Measurements from ENCODE around the gene LYZL6.

DNA sequence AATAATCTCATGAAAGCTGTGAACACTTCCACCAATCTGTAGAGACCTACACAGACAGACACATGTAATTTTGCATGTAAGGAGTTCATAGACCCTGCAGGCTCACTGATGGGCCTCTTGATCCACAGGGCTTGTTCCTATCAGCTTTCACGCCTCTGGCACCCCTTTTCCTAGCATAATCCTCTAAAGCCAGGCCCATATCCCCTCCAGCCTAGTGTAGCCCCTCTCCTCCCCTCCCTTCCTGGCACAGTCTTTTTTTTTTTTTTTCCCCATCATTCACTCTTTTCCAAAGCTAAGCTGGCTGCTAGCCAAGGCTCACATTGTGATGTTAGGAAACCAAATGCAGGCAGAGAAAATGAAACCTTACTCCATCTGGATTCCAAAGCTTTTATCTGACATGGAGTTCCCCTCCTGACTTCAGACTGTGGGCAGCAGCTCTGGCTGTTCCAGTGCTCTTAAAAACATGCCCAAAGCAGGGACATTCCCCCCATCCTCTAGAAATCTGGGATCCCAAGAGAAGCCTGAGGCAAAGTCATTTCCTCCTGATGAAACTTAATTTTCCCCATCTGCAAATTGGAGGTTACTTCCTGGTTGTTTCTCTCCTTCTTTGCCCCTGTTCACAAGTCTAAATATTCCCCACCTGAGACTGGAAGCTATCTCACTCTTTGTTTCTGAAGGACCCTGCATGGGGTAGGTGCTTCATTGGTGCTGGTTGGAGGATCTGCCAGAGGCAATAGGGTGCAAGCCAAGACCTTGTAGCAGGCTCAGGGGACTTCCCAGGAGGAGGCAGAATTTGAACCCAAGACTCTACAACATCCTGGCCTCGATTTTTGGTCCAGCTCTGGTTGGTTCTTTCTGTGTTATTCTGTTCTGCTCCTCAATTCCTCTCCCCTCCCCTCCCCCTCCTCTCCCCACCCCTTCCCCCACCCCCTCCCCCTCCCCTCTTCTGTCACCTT lies 53.4 kb downstream of the LYZL6 start:
- TF ChIP-seq, protein P1, sequence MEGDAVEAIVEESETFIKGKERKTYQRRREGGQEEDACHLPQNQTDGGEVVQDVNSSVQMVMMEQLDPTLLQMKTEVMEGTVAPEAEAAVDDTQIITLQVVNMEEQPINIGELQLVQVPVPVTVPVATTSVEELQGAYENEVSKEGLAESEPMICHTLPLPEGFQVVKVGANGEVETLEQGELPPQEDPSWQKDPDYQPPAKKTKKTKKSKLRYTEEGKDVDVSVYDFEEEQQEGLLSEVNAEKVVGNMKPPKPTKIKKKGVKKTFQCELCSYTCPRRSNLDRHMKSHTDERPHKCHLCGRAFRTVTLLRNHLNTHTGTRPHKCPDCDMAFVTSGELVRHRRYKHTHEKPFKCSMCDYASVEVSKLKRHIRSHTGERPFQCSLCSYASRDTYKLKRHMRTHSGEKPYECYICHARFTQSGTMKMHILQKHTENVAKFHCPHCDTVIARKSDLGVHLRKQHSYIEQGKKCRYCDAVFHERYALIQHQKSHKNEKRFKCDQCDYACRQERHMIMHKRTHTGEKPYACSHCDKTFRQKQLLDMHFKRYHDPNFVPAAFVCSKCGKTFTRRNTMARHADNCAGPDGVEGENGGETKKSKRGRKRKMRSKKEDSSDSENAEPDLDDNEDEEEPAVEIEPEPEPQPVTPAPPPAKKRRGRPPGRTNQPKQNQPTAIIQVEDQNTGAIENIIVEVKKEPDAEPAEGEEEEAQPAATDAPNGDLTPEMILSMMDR (IDR thresholded peaks at IDR 0.05) = no peak
- TF ChIP-seq POLR2AphosphoS5 (IDR thresholded peaks at IDR 0.05) = no peak
